ENCODE measurements around the gene THAP3. TPM values are rescaled to one million over a fixed set of nuclear protein-coding genes. Genes with fewer than 3 reads are reported as not detected.
A peak's percentile ranks its signal among the peaks of the same experiment; 100 is the strongest.
"Not testable (repeated sequence)": the region's sequence is repeated elsewhere in the genome, so short reads cannot be mapped to it uniquely, and the experiment has no call there.

Gene THAP3
- polyA plus RNA-seq, 4 donors, result 14.3 to 35.1 (median 18.0) TPM

GRCh38 chr1:6594977-6595740 lies 29.5 kb upstream of the THAP3 start:
- FAIRE-seq, result no peak

GRCh38 chr1:6596351-6596750 lies 28.3 kb upstream of the THAP3 start:
- Histone ChIP-seq H3K36me3 (ENCODE audit: control insufficient read depth in 3 of 3, insufficient read depth in 2 of 3, low read depth in 1 of 3, low read length in 3 of 3) (peaks cover 4 to 81% (median 8%) of the 10 kb centered on the region in 3 donors), H3K9me3 (ENCODE audit: control insufficient read depth in 2 of 2, insufficient read depth in 1 of 2, low read depth in 1 of 2, low read length in 1 of 2) (no peaks in the 10 kb centered on the region), H3K4me3 (ENCODE audit: low read depth in 1 of 3, low read length in 3 of 3) (no peak overlapping the region), H3K27ac (ENCODE audit: low read depth in 1 of 3, low read length in 2 of 3) (no peak overlapping the region), H3K4me1 (ENCODE audit: control insufficient read depth in 3 of 3, insufficient read depth in 2 of 3, low read depth in 1 of 3, low read length in 2 of 3) (peaks cover 0 to 10% (median 2%) of the 10 kb centered on the region in 3 donors), H3K27me3 (ENCODE audit: control insufficient read depth in 3 of 3, insufficient read depth in 3 of 3, low read length in 3 of 3) (no peaks in the 10 kb centered on the region)
- DNase-seq (no peak), FAIRE-seq (no peak)
- WGBS, 3 donors, result 67 to 72% (median 70%) methylated on average over 7 of the region's 7 CpGs

More at GRCh38 chr1:6594977-6595740, 29.5 kb upstream of the THAP3 start:
- Histone ChIP-seq H3K27me3 (ENCODE audit: control insufficient read depth in 3 of 3, insufficient read depth in 3 of 3, low read length in 3 of 3) (no peaks in the 10 kb centered on the region), H3K36me3 (ENCODE audit: control insufficient read depth in 3 of 3, insufficient read depth in 2 of 3, low read depth in 1 of 3, low read length in 3 of 3) (peaks cover 7 to 90% (median 8%) of the 10 kb centered on the region in 3 donors), H3K27ac (ENCODE audit: low read depth in 1 of 3, low read length in 2 of 3) (no peak overlapping the region), H3K4me1 (ENCODE audit: control insufficient read depth in 3 of 3, insufficient read depth in 2 of 3, low read depth in 1 of 3, low read length in 2 of 3) (peaks cover 0 to 7% (median under 1%) of the 10 kb centered on the region in 3 donors), H3K4me3 (ENCODE audit: low read depth in 1 of 3, low read length in 3 of 3) (no peak overlapping the region), H3K9me3 (ENCODE audit: control insufficient read depth in 2 of 2, insufficient read depth in 1 of 2, low read depth in 1 of 2, low read length in 1 of 2) (no peaks in the 10 kb centered on the region)
- no peak for DNase-seq
- WGBS, 3 donors, result 88 to 95% (median 93%) methylated on average over 11 of the region's 11 CpGs

GRCh38 chr1:6596886-6597776 lies 27.5 kb upstream of the THAP3 start:
- FAIRE-seq, result no peak
- 80 to 84% (median 80%) methylated on average over 15 of the region's 15 CpGs for WGBS, 3 donors
- Histone ChIP-seq H3K27me3 (ENCODE audit: control insufficient read depth in 3 of 3, insufficient read depth in 3 of 3, low read length in 3 of 3) (no peaks in the 10 kb centered on the region), H3K36me3 (ENCODE audit: control insufficient read depth in 3 of 3, insufficient read depth in 2 of 3, low read depth in 1 of 3, low read length in 3 of 3) (peaks cover 4 to 74% (median 8%) of the 10 kb centered on the region in 3 donors), H3K27ac (ENCODE audit: low read depth in 1 of 3, low read length in 2 of 3) (no peak overlapping the region), H3K4me1 (ENCODE audit: control insufficient read depth in 3 of 3, insufficient read depth in 2 of 3, low read depth in 1 of 3, low read length in 2 of 3) (peaks cover 0 to 10% (median 2%) of the 10 kb centered on the region in 3 donors), H3K4me3 (ENCODE audit: low read depth in 1 of 3, low read length in 3 of 3) (no peak overlapping the region), H3K9me3 (ENCODE audit: control insufficient read depth in 2 of 2, insufficient read depth in 1 of 2, low read depth in 1 of 2, low read length in 1 of 2) (no peaks in the 10 kb centered on the region)
- DNase-seq, result no peak

- Histone ChIP-seq H3K36me3 (ENCODE audit: control insufficient read depth in 3 of 3, insufficient read depth in 2 of 3, low read depth in 1 of 3, low read length in 3 of 3) (peaks cover 4 to 68% (median 8%) of the 10 kb centered on the region in 3 donors), H3K4me3 (ENCODE audit: low read depth in 1 of 3, low read length in 3 of 3) (no peak overlapping the region), H3K4me1 (ENCODE audit: control insufficient read depth in 3 of 3, insufficient read depth in 2 of 3, low read depth in 1 of 3, low read length in 2 of 3) (peaks cover 0 to 10% (median 2%) of the 10 kb centered on the region in 3 donors), H3K27me3 (ENCODE audit: control insufficient read depth in 3 of 3, insufficient read depth in 3 of 3, low read length in 3 of 3) (no peaks in the 10 kb centered on the region), H3K9me3 (ENCODE audit: control insufficient read depth in 2 of 2, insufficient read depth in 1 of 2, low read depth in 1 of 2, low read length in 1 of 2) (no peaks in the 10 kb centered on the region), H3K27ac (ENCODE audit: low read depth in 1 of 3, low read length in 2 of 3) (no peak overlapping the region)
- DNase-seq (no peak), FAIRE-seq (no peak)
- WGBS, 3 donors, result 89 to 93% (median 93%) methylated on average over 6 of the region's 6 CpGs
Measured at GRCh38 chr1:6597777-6598131, 26.9 kb upstream of the THAP3 start.

GRCh38 chr1:6599141-6599975 lies 25.3 kb upstream of the THAP3 start:
- FAIRE-seq (no peak), DNase-seq (peak in 1 of 2 donors; percentile 39)
- H3K9me3 ChIP-seq (ENCODE audit: control insufficient read depth in 2 of 2, insufficient read depth in 1 of 2, low read depth in 1 of 2, low read length in 1 of 2), result no peaks in the 10 kb centered on the region
- WGBS, 3 donors, result 70 to 81% (median 80%) methylated on average over 31 of the region's 31 CpGs
- no peaks in the 10 kb centered on the region for H3K27me3 ChIP-seq (ENCODE audit: control insufficient read depth in 3 of 3, insufficient read depth in 3 of 3, low read length in 3 of 3)
- H3K4me3 ChIP-seq (ENCODE audit: low read depth in 1 of 3, low read length in 3 of 3), result peak overlapping the region in 1 of 3 donors; percentile 24
- H3K27ac ChIP-seq (ENCODE audit: low read depth in 1 of 3, low read length in 2 of 3), result peak overlapping the region in 1 of 3 donors; percentile 45
- peaks cover 0 to 20% (median 3%) of the 10 kb centered on the region in 3 donors for H3K4me1 ChIP-seq (ENCODE audit: control insufficient read depth in 3 of 3, insufficient read depth in 2 of 3, low read depth in 1 of 3, low read length in 2 of 3)
- H3K36me3 ChIP-seq (ENCODE audit: control insufficient read depth in 3 of 3, insufficient read depth in 2 of 3, low read depth in 1 of 3, low read length in 3 of 3), result peaks cover 4 to 52% (median 5%) of the 10 kb centered on the region in 3 donors

GRCh38 chr1:6599991-6600390 lies 24.7 kb upstream of the THAP3 start:
- not testable (repeated sequence) for H3K27me3 ChIP-seq (ENCODE audit: control insufficient read depth in 3 of 3, insufficient read depth in 3 of 3, low read length in 3 of 3); DNase-seq; FAIRE-seq; H3K9me3 ChIP-seq (ENCODE audit: control insufficient read depth in 2 of 2, insufficient read depth in 1 of 2, low read depth in 1 of 2, low read length in 1 of 2)
- peak overlapping the region in 1 of 3 donors; percentile 95 for H3K27ac ChIP-seq (ENCODE audit: low read depth in 1 of 3, low read length in 2 of 3)
- WGBS, 3 donors, result 45 to 61% (median 60%) methylated on average over 8 of the region's 8 CpGs
- peak overlapping the region in 2 of 3 donors; percentile 72 to 89 for H3K4me3 ChIP-seq (ENCODE audit: low read depth in 1 of 3, low read length in 3 of 3)
- peaks cover 0 to 22% (median 3%) of the 10 kb centered on the region in 3 donors for H3K4me1 ChIP-seq (ENCODE audit: control insufficient read depth in 3 of 3, insufficient read depth in 2 of 3, low read depth in 1 of 3, low read length in 2 of 3)
- H3K36me3 ChIP-seq (ENCODE audit: control insufficient read depth in 3 of 3, insufficient read depth in 2 of 3, low read depth in 1 of 3, low read length in 3 of 3), result peaks cover 4 to 47% (median 5%) of the 10 kb centered on the region in 3 donors

- DNase-seq, result peak in 1 of 2 donors; percentile 16
- no peaks in the 10 kb centered on the region for H3K27me3 ChIP-seq (ENCODE audit: control insufficient read depth in 3 of 3, insufficient read depth in 3 of 3, low read length in 3 of 3)
- H3K9me3 ChIP-seq (ENCODE audit: control insufficient read depth in 2 of 2, insufficient read depth in 1 of 2, low read depth in 1 of 2, low read length in 1 of 2), result no peaks in the 10 kb centered on the region
- FAIRE-seq, result no peak
- peak overlapping the region in 2 of 3 donors; percentile 71 to 95 for H3K27ac ChIP-seq (ENCODE audit: low read depth in 1 of 3, low read length in 2 of 3)
- peak overlapping the region; percentile 33 to 89 (median 72) for H3K4me3 ChIP-seq (ENCODE audit: low read depth in 1 of 3, low read length in 3 of 3)
- peaks cover 4 to 42% (median 5%) of the 10 kb centered on the region in 3 donors for H3K36me3 ChIP-seq (ENCODE audit: control insufficient read depth in 3 of 3, insufficient read depth in 2 of 3, low read depth in 1 of 3, low read length in 3 of 3)
- peaks cover 0 to 22% (median 3%) of the 10 kb centered on the region in 3 donors for H3K4me1 ChIP-seq (ENCODE audit: control insufficient read depth in 3 of 3, insufficient read depth in 2 of 3, low read depth in 1 of 3, low read length in 2 of 3)
- WGBS, 3 donors, result 12 to 18% (median 16%) methylated on average over 10 of the region's 10 CpGs
Measured at GRCh38 chr1:6600410-6601048, 24.1 kb upstream of the THAP3 start.

All from small intestine (tissue), 7 donors.